ENCODE data around the gene SPTBN5.

DNA sequence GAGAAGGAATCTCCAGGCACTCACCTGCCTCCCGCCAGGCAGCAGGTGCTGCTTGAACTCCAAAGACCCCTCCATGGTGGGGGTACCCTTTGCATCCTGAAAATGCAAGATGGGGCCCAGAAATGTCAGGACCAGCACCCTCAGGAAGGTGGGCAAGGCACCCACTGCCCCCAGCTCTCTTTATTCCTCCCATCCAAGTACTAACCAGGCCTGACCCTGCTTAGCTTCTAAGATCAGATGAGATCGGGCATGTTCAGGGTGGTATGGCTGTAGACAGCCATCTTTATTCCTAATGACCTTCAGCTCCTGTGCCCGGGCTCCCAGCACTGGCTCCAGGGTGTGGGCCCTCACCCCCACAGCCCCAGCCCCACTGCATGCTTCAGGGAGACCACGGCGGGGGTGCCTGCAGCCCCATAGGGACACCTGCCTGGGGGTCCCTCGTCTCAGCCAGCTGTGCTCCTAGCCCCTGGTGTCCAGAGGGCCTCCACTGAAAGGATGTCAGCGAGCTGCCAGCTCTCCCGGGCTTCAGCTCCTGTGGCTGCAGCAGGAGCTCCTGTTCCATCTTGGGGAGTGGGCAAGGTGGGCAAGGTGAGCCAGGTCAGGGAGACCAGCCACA is 42.0 kb downstream of the SPTBN5 start:
- TF ChIP-seq JUND (IDR thresholded peaks at IDR 0.05; ENCODE audit: low read depth, low read length), result no peak
- no peak for TF ChIP-seq SUZ12 (IDR thresholded peaks at IDR 0.05; ENCODE audit: unreplicated experiment)
- TF ChIP-seq, protein P1, sequence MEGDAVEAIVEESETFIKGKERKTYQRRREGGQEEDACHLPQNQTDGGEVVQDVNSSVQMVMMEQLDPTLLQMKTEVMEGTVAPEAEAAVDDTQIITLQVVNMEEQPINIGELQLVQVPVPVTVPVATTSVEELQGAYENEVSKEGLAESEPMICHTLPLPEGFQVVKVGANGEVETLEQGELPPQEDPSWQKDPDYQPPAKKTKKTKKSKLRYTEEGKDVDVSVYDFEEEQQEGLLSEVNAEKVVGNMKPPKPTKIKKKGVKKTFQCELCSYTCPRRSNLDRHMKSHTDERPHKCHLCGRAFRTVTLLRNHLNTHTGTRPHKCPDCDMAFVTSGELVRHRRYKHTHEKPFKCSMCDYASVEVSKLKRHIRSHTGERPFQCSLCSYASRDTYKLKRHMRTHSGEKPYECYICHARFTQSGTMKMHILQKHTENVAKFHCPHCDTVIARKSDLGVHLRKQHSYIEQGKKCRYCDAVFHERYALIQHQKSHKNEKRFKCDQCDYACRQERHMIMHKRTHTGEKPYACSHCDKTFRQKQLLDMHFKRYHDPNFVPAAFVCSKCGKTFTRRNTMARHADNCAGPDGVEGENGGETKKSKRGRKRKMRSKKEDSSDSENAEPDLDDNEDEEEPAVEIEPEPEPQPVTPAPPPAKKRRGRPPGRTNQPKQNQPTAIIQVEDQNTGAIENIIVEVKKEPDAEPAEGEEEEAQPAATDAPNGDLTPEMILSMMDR (IDR thresholded peaks at IDR 0.05 in 2 of 3, conservative IDR thresholded peaks at IDR 0.05 in 1 of 3; ENCODE audit: control insufficient read depth in 2 of 3, extremely low read depth in 1 of 3, insufficient read depth in 1 of 3, low read depth in 3 of 3, low read length in 3 of 3), result no peak
- TF ChIP-seq STAT3 (IDR thresholded peaks at IDR 0.05; ENCODE audit: low read depth, low read length), result no peak
- 0 out of 2 replicates have a peak, but pooled peaks have one; percentile 14 for TF ChIP-seq YY1 (IDR thresholded peaks at IDR 0.05; ENCODE audit: low read depth, low read length)
- no peak for TF ChIP-seq SP1 (IDR thresholded peaks at IDR 0.05; ENCODE audit: low read depth, low read length)
- TF ChIP-seq ATF2 (IDR thresholded peaks at IDR 0.05; ENCODE audit: low read length), result no peak
- no peak for TF ChIP-seq RB1 (IDR thresholded peaks at IDR 0.05; ENCODE audit: borderline replicate concordance)
- no peak for TF ChIP-seq LARP7 (IDR thresholded peaks at IDR 0.05)
- no peak for TF ChIP-seq POLR2A (IDR thresholded peaks at IDR 0.05; ENCODE audit: low read depth, low read length)
- no peak for TF ChIP-seq EZH2 (IDR thresholded peaks at IDR 0.05; ENCODE audit: borderline replicate concordance, control insufficient read depth, low read depth, low read length)
- no peak for TF ChIP-seq BRCA1 (IDR thresholded peaks at IDR 0.05; ENCODE audit: low read depth, low read length)
- TF ChIP-seq, protein P2, sequence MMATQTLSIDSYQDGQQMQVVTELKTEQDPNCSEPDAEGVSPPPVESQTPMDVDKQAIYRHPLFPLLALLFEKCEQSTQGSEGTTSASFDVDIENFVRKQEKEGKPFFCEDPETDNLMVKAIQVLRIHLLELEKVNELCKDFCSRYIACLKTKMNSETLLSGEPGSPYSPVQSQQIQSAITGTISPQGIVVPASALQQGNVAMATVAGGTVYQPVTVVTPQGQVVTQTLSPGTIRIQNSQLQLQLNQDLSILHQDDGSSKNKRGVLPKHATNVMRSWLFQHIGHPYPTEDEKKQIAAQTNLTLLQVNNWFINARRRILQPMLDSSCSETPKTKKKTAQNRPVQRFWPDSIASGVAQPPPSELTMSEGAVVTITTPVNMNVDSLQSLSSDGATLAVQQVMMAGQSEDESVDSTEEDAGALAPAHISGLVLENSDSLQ (IDR thresholded peaks at IDR 0.05), result no peak

Data from GM12878 (cell line).